Upper lobe of left lung (tissue), 6 donors: ENCODE measurements around the gene WDR45B. TPM values are rescaled to one million over a fixed set of nuclear protein-coding genes. Genes with fewer than 3 reads are reported as not detected.
A peak's percentile ranks its signal among the peaks of the same experiment; 100 is the strongest.

Experiments
- ATAC-seq, 2 donors: fragments of 200-7000 bp; cut with Tn5 transposase; one replicate each; pipeline ENCODE4 v1.9.1; 2022; ENCODE audit warnings: mild to moderate bottlenecking in 2 of 2, moderate library complexity in 2 of 2; ENCODE audit not compliant: low FRiP score in 2 of 2
- DNase-seq, 2 donors: peaks; one replicate each; pipeline ENCODE4 v3.0.0-alpha.2; 2019 to 2020
- H3K27ac ChIP-seq, 4 donors: fragments of 200-600 bp; sonication (generic); one replicate each; pipeline ENCODE4 v1.5.1; 2016 to 2019
- H3K27me3 ChIP-seq, 4 donors: fragments of 200-600 bp; sonication (generic); one replicate each; pipeline ENCODE4 v1.5.1; 2017 to 2019
- H3K36me3 ChIP-seq, 4 donors: fragments of 200-600 bp; sonication (generic); one replicate each; pipeline ENCODE4 v1.5.1; 2016 to 2019
- H3K4me1 ChIP-seq, 4 donors: fragments of 200-600 bp; sonication (generic); one replicate each; pipeline ENCODE4 v1.5.1; 2018 to 2019
- H3K4me3 ChIP-seq, 4 donors: fragments of 200-600 bp; sonication (generic); one replicate each; pipeline ENCODE4 v1.5.1; 2017 to 2019; ENCODE audit warnings: mild to moderate bottlenecking in 2 of 4, moderate library complexity in 1 of 4
- H3K9me3 ChIP-seq, 4 donors: fragments of 200-600 bp; sonication (generic); one replicate each; pipeline ENCODE4 v1.5.1; 2018 to 2019
- CTCF ChIP-seq, 6 experiments: fragments of 450-650 bp in 4 of 6; fragments of 200-600 bp in 2 of 6; sonication (generic) in 2 of 6; IDR thresholded peaks; one replicate each; pipeline ENCODE4 v1.5.1; 2016 to 2019; ENCODE audit warnings: antibody characterized with exemption in 6 of 6
- EP300 ChIP-seq, 4 donors: sonication (generic); formaldehyde crosslinking; IDR thresholded peaks; one replicate each; pipeline ENCODE4 v1.5.1; 2017; ENCODE audit warnings: antibody characterized with exemption in 4 of 4, control low read depth in 2 of 4
- POLR2A ChIP-seq, 4 donors: fragments of 450-650 bp; IDR thresholded peaks; one replicate each; pipeline ENCODE4 v1.5.1; 2016 to 2017; ENCODE audit warnings: antibody characterized with exemption in 4 of 4, mild to moderate bottlenecking in 2 of 4
- POLR2AphosphoS5 ChIP-seq, 2 donors: sonication (generic); formaldehyde crosslinking; IDR thresholded peaks; one replicate each; pipeline ENCODE4 v1.5.1; 2017; ENCODE audit warnings: antibody characterized with exemption in 2 of 2
- WGBS, 2 donors: methylation state at CpG; one replicate each; pipeline ENCODE4 v1.1.5; 2017 to 2018; 5-methylcytosine and 5-hydroxymethylcytosine counted together
- total RNA-seq, 6 donors: library from RNA; depleted of rRNA in 4 of 6; stranded (reverse); fragments of >200 nt in 4 of 6; gene quantifications; one replicate each; pipeline versions ENCODE4 v1.1.0 to v1.2.1, GENCODE V29; 2016 to 2021
- donor health status: DM: no; HTN: no; CAD: no; lungs with moderate emphysema.
- donor health status: DM: no; HTN: yes; CAD: no; lungs with severe emphysema.

WDR45B gene
- total RNA-seq, 6 donors from 2014 or later: 54.9 to 90.0 (median 74.3) TPM

DNA sequence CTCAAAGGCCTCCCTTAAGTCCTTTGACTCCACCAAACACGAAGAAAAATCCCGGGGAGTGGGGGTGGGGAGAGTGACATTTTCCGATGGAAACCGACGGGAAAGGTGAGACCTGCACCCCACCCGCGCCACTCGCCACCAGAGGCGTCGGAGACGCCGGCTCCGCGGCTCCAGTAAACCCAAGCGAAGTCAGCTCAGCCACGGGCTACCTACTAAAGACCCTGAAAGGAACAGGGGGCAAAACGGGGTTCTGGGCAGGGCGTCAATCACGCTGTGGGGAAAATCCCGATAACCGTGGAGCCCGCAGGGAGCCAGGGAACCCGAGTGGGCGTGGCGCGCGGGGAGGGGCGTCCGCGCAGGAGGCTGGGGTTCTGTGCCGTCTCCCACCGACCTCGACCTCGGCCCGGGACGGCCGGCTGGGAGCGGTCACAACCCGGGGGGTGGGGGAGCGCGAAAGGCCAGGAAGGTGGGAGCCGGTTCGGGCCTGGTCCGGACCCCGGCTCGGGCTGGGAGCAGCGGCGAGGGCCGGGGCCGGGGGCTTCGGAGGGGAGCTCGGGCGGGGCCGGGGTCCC, 565 bp downstream of the WDR45B start:
- Histone ChIP-seq H3K9me3 (no peaks in the 10 kb centered on the region), H3K27me3 (no peaks in the 10 kb centered on the region), H3K36me3 (peaks cover 13 to 18% (median 15%) of the 10 kb centered on the region in 4 donors), H3K27ac (peak overlapping the region; percentile 99 to 100 (median 99)), H3K4me1 (peaks cover 18 to 29% (median 23%) of the 10 kb centered on the region in 4 donors), H3K4me3 (peak overlapping the region; percentile 99 to 100 (median 100))
- WGBS, 2 donors: 0% methylated on average over 38 of the region's 54 CpGs
- peak in 1 of 6 experiments; percentile 10 for TF ChIP-seq CTCF (IDR thresholded peaks at IDR 0.05)
- no peak for TF ChIP-seq EP300 (IDR thresholded peaks at IDR 0.05)
- peak; percentile 33 to 93 for DNase-seq
- peak; percentile 35 to 76 for ATAC-seq

DNA sequence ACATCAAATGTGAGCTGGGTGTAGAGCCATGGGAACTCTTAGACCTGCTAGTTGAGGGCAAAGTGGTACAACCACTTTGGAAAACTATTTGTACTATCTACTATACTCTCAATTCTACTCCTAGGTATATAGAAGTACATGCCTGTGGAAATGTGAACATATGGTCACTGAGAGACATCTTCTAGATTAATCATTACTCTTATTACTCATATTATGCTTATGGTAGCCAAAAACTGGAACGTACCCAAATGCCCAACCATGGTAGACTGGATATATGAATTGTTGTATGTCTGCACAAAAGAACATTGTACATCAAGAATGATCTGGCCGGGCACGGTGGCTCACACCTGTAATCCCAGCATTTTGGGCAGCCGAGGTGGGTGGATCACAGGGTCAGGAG, 2.7 kb downstream of the WDR45B start:
- Histone ChIP-seq H3K27me3 (no peaks in the 10 kb centered on the region), H3K27ac (no peak overlapping the region), H3K9me3 (no peaks in the 10 kb centered on the region), H3K4me1 (peaks cover 18 to 29% (median 23%) of the 10 kb centered on the region in 4 donors), H3K4me3 (no peak overlapping the region), H3K36me3 (peaks cover 14 to 40% (median 27%) of the 10 kb centered on the region in 4 donors)
- ATAC-seq (no peak), DNase-seq (no peak)
- TF ChIP-seq POLR2A (IDR thresholded peaks at IDR 0.05) (no peak), CTCF (IDR thresholded peaks at IDR 0.05) (no peak), POLR2AphosphoS5 (IDR thresholded peaks at IDR 0.05) (no peak), EP300 (IDR thresholded peaks at IDR 0.05) (no peak)
- 90 to 98% methylated on average over 1 to 4 of the region's 4 CpGs for WGBS, 2 donors

- Histone ChIP-seq H3K36me3 (peaks cover 14 to 53% (median 34%) of the 10 kb centered on the region in 4 donors), H3K9me3 (no peaks in the 10 kb centered on the region), H3K4me3 (no peak overlapping the region), H3K4me1 (peaks cover 16 to 39% (median 23%) of the 10 kb centered on the region in 4 donors), H3K27ac (no peak overlapping the region), H3K27me3 (no peaks in the 10 kb centered on the region)
- ATAC-seq (no peak), DNase-seq (no peak)
- WGBS, 2 donors: 87 to 91% methylated on average over 5 of the region's 5 CpGs
- TF ChIP-seq POLR2AphosphoS5 (IDR thresholded peaks at IDR 0.05) (no peak), CTCF (IDR thresholded peaks at IDR 0.05) (no peak), EP300 (IDR thresholded peaks at IDR 0.05) (no peak), POLR2A (IDR thresholded peaks at IDR 0.05) (no peak)
Observed at GRCh38 chr17:82644148-82644547, 4.1 kb downstream of the WDR45B start.

DNA sequence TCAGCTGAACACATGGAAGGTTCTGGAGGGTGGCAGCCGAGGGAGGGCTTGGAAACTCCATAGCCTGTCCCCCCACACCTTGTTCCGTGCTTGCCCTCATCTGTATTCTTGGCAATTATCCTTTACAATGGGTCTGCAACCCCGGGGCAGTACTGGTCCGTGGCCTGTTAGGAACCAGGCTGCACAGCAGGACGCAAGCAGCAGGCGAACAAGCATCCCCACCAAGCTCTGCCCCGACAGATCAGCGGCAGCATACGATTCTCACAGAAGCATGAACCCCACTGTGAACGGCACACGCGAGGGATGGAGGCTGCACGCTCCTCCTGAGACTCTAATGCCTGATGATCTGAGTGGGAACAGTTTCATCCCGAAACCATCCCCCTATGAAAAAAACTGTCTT, 6.2 kb downstream of the WDR45B start:
- H3K27me3 ChIP-seq: no peaks in the 10 kb centered on the region
- DNase-seq (no peak), ATAC-seq (no peak)
- H3K36me3 ChIP-seq: peaks cover 14 to 53% (median 34%) of the 10 kb centered on the region in 4 donors
- peaks cover 8 to 29% (median 18%) of the 10 kb centered on the region in 4 donors for H3K4me1 ChIP-seq
- H3K4me3 ChIP-seq: no peak overlapping the region
- WGBS, 2 donors: 91 to 98% methylated on average over 14 of the region's 14 CpGs
- peaks cover 0 to 4% (median 0%) of the 10 kb centered on the region in 4 donors for H3K9me3 ChIP-seq
- no peak for TF ChIP-seq POLR2AphosphoS5 (IDR thresholded peaks at IDR 0.05)
- no peak for TF ChIP-seq POLR2A (IDR thresholded peaks at IDR 0.05)
- H3K27ac ChIP-seq: no peak overlapping the region

DNA sequence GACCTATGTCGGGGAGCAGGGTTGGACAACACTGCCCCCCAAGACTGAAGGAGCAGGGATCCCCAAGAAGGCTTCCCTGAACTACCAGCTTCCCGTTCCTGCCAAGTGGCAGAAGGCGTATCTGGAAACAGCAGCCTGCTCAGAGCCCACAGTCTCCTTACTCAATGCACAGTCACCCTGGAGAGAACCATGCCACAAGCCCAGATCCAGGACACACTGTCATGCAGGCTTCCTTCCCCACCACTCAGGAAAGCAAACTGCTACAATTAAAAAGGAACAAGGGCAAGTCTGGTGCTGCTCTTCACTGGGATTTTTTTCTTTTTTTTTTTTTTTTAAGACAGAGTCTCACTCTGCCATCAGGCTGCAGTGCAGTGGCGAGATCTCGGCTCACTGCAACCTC, 8.2 kb downstream of the WDR45B start:
- DNase-seq (no peak), ATAC-seq (peak in 1 of 2 donors; percentile 12)
- Histone ChIP-seq H3K27me3 (no peaks in the 10 kb centered on the region), H3K36me3 (peaks cover 14 to 53% (median 36%) of the 10 kb centered on the region in 4 donors), H3K4me1 (peaks cover 0 to 11% (median 0%) of the 10 kb centered on the region in 4 donors), H3K27ac (no peak overlapping the region), H3K9me3 (peaks cover 0 to 6% (median 0%) of the 10 kb centered on the region in 4 donors), H3K4me3 (no peak overlapping the region)
- WGBS, 2 donors: 84 to 92% methylated on average over 2 to 5 of the region's 5 CpGs
- TF ChIP-seq POLR2AphosphoS5 (IDR thresholded peaks at IDR 0.05): no peak
- TF ChIP-seq POLR2A (IDR thresholded peaks at IDR 0.05): no peak
- no peak for TF ChIP-seq CTCF (IDR thresholded peaks at IDR 0.05)
- no peak for TF ChIP-seq EP300 (IDR thresholded peaks at IDR 0.05)
